GM12865 (cell line): ENCODE results near the gene F11R.
"Not testable (repeated sequence)": the region's sequence is repeated elsewhere in the genome, so short reads cannot be mapped to it uniquely, and the experiment has no call there.

Experiments used
- DNase-seq: peaks from one replicate; pipeline ENCODE4 v3.0.0; 2010; ENCODE audit warnings: low read depth
- H3K4me3 ChIP-seq: 2 replicates; pipeline ENCODE4 v1.5.1; 2011; ENCODE audit warnings: mild to moderate bottlenecking, low read depth, low read length, control low read depth
- TF ChIP-seq, protein P1 (sequence below): IDR thresholded peaks from 2 replicates; pipeline ENCODE4 v1.5.1; 2011; ENCODE audit warnings: low read length, control low read depth, low read depth, inconsistent platforms; ENCODE audit not compliant: insufficient read depth; ENCODE audit errors: missing control alignments

F11R gene

DNA sequence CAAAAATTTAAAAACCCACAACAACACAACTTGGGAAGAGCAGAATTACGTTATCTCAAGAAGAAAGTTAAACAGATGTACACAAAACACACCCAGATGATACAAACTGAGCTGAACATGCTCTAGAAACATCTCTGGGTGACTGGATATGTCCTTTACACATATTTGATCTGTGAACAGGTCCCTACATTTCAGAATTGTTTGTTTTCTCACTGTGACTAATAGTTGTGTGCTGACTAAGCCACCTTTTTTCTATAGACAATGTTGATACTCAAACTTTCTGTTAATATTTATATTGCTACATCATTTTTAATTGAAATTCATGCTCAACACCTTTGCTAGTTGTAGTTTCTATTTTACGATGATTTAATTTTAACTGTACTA is 1.0 kb upstream of the F11R start:
- TF ChIP-seq, protein P1, sequence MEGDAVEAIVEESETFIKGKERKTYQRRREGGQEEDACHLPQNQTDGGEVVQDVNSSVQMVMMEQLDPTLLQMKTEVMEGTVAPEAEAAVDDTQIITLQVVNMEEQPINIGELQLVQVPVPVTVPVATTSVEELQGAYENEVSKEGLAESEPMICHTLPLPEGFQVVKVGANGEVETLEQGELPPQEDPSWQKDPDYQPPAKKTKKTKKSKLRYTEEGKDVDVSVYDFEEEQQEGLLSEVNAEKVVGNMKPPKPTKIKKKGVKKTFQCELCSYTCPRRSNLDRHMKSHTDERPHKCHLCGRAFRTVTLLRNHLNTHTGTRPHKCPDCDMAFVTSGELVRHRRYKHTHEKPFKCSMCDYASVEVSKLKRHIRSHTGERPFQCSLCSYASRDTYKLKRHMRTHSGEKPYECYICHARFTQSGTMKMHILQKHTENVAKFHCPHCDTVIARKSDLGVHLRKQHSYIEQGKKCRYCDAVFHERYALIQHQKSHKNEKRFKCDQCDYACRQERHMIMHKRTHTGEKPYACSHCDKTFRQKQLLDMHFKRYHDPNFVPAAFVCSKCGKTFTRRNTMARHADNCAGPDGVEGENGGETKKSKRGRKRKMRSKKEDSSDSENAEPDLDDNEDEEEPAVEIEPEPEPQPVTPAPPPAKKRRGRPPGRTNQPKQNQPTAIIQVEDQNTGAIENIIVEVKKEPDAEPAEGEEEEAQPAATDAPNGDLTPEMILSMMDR = no peak
- H3K4me3 ChIP-seq = peak overlapping the region; percentile 64; the same call in 1 of the 2 replicates
- no peak for DNase-seq

DNA sequence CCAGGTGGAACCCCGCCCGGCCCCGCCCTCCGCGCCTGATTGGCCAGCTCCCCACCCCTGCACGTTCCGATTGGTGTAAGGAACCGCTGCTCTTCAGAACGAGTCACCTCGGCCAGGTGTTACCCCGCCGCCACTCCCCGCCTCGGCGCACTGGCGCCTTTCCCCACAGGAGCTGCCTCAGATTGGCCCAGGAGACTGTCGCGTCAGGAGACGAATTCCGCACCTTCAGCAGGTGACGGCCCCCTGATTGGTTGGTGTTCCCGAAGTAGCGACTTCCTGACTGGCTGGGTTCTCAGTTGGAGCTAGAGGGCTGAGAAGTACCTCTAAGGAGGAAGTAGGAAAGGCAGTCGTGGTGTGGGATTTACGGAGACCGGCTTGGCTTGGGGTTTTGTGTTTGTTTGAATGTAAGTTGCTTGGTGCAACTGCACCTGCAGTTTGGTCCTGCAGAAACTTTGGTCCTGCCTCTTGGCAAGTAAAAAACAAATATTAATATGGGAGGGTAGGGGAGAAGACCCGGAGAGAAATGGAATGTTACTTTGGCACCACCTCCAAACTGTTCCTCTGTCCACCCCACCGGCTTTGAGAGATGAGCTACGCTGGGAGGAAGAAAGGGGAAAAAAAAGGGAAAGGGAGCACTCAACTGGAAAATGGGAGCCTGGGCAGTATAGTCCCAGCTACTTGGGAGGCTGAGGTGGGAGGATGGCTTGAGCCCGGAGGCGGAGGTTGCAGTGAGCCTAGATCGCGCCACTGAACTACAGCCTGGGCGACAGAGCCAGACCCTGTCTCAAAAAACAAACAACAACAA is 415 bp upstream of the F11R start:
- peak overlapping the region; percentile 64 for H3K4me3 ChIP-seq
- TF ChIP-seq, protein P1 = no peak
- peak; percentile 91 for DNase-seq

DNA sequence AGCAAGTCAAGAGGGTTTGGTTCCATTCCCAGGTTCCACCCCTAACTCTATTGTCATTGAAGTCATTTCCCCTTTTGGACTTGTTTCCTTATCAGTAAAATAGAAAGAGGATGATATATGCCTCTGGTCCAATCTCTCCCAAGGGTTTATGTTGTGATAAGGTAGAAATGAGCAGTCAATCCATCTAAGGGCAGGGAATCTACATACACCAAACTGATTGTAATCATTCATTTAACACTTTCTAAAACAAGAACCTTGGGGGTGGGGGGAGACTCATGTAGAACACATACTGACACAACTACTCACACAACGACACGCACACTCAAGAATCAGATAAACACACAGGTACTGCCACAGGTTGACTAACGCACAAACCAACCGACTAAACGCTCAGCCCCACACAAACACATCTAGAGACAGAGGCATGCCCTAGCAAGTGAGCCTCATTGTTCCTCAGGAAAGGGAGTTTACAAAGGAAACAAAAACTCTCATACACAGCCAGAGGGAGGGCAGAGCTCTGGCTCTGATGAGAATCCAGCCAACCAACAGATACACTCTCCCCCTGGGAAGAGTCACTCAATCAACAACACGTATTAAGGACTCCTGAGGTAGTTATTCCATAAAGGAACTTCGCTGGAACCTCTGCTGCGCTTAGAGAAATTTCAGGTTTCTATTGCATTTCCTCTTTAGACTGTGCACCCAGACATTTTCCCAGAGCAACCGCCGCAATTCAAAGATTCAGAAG is 1.0 kb downstream of the F11R start:
- TF ChIP-seq, protein P1 = no peak
- peak; percentile 19 for DNase-seq
- H3K4me3 ChIP-seq = peak overlapping the region; percentile 64

DNA sequence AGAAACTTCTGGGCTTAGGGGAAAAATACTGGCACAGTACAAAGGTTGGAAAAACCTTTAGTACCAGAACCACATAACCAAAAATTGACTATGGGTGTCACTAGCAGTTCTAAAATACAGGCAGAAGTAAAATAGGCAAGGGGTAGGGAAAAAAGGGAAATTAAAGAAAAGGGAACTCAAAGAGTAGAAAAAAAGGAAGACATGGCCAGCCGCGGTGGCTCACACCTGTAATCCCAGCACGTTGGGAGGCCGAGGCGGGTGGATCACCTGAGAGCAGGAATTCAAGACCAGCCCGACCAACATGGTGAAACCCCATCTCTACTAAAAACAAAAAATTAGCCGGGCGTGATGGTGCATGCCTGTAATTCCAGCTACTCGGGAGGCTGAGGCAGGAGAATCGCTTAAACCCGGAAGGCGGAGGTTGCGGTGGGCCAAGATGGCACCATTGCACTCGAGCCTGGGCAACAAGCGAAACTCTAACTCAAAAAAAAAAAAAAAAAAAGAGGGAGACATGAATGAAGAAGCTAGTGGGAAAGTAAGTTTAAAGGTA is 1.8 kb downstream of the F11R start:
- peak overlapping the region; percentile 64 for H3K4me3 ChIP-seq
- DNase-seq = not testable (repeated sequence)

DNA sequence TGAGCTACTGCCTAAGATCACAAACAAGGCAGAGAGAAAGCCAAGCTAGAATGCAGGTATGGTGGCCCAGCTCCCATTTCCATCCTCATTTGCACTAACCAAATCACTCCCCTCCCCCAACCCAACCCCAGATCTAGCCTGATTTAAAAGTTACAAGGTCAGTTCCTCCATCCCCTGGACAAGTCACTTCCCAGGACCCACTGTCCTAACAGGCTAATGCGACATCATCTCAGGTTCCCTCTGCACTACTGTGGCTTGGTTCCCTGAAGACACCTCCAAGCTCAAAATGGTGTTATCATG is 2.4 kb downstream of the F11R start:
- DNase-seq = no peak
- no peak overlapping the region for H3K4me3 ChIP-seq
- TF ChIP-seq, protein P1 = no peak

DNA sequence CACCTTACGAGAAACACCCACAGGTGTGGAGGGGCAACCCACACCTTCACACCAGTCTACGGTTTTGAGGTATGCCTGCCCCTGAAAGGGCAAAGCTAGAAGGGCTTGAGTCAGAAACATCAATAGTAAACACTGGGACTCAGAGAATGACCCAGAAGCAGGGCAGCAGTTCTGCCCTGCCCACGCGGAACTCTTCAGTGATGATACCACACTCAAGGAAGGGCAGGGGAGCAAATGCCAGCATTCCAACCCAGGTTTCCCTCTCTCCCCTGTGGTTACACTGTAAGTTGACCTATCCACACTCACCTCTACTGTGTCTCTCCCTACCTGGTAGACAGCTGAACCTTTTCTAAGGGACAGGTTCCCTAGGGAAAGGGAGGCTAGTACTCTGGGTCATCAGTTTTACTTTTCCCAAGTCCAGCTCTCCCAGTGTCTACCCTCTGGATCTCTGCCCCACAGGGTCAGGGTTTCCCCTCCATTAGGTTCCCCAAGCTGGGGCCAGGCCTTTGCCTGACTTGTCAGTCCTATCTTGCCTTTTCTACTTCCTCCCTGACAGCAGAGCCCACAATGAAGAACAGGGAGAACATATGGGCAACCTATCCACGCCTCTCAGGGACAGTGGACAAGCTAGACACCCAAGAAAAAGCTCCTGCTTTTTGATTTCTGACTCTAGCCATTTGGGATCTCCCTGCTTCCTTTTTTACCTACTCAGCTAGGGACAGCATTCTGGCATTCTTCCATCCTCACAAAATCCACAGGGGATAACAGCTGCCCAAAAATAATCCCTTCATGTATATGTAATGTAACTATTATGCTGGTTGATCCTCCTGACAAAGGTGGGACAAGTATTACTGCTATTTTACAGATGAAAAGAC is 3.0 kb downstream of the F11R start:
- TF ChIP-seq, protein P1 = no peak
- DNase-seq = no peak
- H3K4me3 ChIP-seq = no peak overlapping the region

DNA sequence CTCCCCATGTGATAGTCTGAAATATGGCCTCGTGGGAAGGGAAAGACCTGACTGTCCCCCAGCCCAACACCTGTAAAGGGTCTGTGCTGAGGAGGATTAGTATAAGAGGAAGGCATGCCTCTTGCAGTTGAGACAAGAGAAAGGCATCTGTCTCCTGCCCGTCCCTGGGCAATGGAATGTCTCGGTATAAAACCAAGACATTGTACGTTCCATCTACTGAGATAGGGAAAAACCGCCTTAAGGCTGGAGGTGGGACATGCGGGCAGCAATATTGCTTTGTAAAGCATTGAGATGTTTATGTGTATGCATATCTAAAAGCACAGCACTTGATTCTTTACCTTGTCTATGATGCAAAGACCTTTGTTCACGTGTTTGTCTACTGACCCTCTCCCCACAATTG is 3.8 kb downstream of the F11R start:
- DNase-seq, H3K4me3 ChIP-seq: not testable (repeated sequence)

DNA sequence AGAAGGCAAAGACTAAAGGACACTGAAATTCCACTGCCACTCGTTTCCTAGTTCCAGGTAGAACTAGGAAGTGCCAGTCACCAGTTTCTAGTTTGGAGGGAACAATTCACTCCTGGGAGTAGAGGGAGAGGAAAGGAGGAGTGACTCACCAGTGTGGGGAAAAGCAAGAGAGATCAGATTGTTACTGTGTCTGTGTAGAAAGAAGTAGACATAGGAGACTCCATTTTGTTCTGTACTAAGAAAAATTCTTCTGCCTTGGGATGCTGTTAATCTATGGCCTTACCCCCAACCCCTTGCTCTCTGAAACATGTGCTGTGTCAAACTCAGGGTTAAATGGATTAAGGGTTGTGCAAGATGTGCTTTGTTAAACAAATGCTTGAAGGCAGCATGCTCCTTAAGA is 4.3 kb downstream of the F11R start:
- not testable (repeated sequence) for DNase-seq, H3K4me3 ChIP-seq
